Body of pancreas (tissue), 4 donors: Measurements from ENCODE around the gene NTSR2. TPM values are rescaled to one million over a fixed set of nuclear protein-coding genes. Genes with fewer than 3 reads are reported as not detected.
"Not testable (repeated sequence)": the region's sequence is repeated elsewhere in the genome, so short reads cannot be mapped to it uniquely, and the experiment has no call there.

Experiments
- ATAC-seq: fragments of 150-250 bp; one replicate; pipeline ENCODE4 v1.9.1; 2016
- DNase-seq, 4 donors: peaks; one replicate each; pipeline ENCODE4 v3.0.0-alpha.2; 2019
- H3K27ac ChIP-seq, 4 donors: fragments of 200-600 bp; sonication (generic); 1 replicate in 3 of 4; 2 replicates in 1 of 4; pipeline versions ENCODE4 v1.5.1 to v1.6.1; 2016 to 2019; ENCODE audit warnings: mild to moderate bottlenecking in 1 of 4, mixed read lengths in 1 of 4, moderate library complexity in 1 of 4
- H3K27me3 ChIP-seq, 2 donors: fragments of 200-600 bp; sonication (generic); one replicate each; pipeline ENCODE4 v1.6.0; 2016; ENCODE audit warnings: mild to moderate bottlenecking in 1 of 2
- H3K36me3 ChIP-seq, 2 donors: fragments of 200-600 bp; sonication (generic); replicated peaks in 1 of 2; 2 replicates each; pipeline ENCODE4 v1.5.1; 2016; ENCODE audit warnings: low read depth in 2 of 2; ENCODE audit not compliant: insufficient read depth in 1 of 2
- H3K4me1 ChIP-seq: fragments of 200-600 bp; sonication (generic); one replicate; pipeline ENCODE4 v1.6.0; 2016
- H3K4me3 ChIP-seq, 2 donors: fragments of 200-600 bp; sonication (generic); 1 replicate in 1 of 2; 2 replicates in 1 of 2; pipeline ENCODE4 v1.5.1; 2016 to 2019
- H3K9me3 ChIP-seq, 3 donors: fragments of 200-600 bp; sonication (generic); 1 replicate in 2 of 3; 2 replicates in 1 of 3; pipeline ENCODE4 v1.5.1; 2016
- POLR2A ChIP-seq, 3 donors: fragments of 450-650 bp; IDR thresholded peaks; one replicate each; pipeline ENCODE4 v1.6.1; 2016; ENCODE audit warnings: antibody characterized with exemption in 3 of 3, mild to moderate bottlenecking in 2 of 3
- WGBS, 2 donors: methylation state at CpG; one replicate each; pipeline ENCODE4 v1.1.5; 2017; 5-methylcytosine and 5-hydroxymethylcytosine counted together
- intact Hi-C: fragments of 100-400 bp; cut with DNase I; formaldehyde crosslinking; loops from one replicate; pipeline ENCODE4 v1.15.1; 2023
- total RNA-seq, 2 donors: library from RNA; depleted of rRNA; stranded (reverse); fragments of >200 nt; gene quantifications; one replicate each; pipeline ENCODE4 v1.1.0, GENCODE V29; 2016
- TF ChIP-seq, protein P1 (sequence below), 7 experiments: fragments of 450-650 bp in 4 of 7; fragments of 200-600 bp in 3 of 7; sonication (generic) in 3 of 7; IDR thresholded peaks; one replicate each; pipeline ENCODE4 v1.5.1; 2016 to 2019; ENCODE audit warnings: antibody characterized with exemption in 7 of 7

Gene NTSR2
- total RNA-seq, 2 donors from 2014 or later, result not detected

DNA sequence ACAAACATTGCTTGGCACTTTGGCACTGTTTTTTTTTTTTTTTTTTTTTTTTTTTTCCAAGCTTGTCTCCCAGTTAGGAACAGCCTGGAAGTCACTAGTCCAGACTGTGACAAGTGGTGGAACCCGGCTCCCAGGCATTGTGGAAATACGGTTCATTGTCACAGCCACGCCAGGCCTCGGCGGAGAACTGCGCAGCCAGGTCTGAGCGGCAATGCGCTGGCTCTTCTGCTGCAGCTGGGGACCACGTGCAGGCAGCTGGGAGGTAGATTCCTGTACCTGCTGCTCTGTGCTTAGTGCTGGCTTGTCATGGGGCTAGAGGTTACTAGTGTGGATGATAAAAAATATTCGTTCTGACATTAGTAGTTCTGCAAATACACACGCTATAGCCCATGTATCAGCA, 5.0 kb downstream of the NTSR2 start:
- Histone ChIP-seq H3K27ac (no peak overlapping the region), H3K4me1 (peaks cover 7% of the 10 kb centered on the region), H3K9me3 (no peaks in the 10 kb centered on the region), H3K4me3 (no peak overlapping the region), H3K36me3 (no peaks in the 10 kb centered on the region), H3K27me3 (no peaks in the 10 kb centered on the region)
- TF ChIP-seq, protein P1, sequence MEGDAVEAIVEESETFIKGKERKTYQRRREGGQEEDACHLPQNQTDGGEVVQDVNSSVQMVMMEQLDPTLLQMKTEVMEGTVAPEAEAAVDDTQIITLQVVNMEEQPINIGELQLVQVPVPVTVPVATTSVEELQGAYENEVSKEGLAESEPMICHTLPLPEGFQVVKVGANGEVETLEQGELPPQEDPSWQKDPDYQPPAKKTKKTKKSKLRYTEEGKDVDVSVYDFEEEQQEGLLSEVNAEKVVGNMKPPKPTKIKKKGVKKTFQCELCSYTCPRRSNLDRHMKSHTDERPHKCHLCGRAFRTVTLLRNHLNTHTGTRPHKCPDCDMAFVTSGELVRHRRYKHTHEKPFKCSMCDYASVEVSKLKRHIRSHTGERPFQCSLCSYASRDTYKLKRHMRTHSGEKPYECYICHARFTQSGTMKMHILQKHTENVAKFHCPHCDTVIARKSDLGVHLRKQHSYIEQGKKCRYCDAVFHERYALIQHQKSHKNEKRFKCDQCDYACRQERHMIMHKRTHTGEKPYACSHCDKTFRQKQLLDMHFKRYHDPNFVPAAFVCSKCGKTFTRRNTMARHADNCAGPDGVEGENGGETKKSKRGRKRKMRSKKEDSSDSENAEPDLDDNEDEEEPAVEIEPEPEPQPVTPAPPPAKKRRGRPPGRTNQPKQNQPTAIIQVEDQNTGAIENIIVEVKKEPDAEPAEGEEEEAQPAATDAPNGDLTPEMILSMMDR (IDR thresholded peaks at IDR 0.05), result no peak
- no peak for TF ChIP-seq POLR2A (IDR thresholded peaks at IDR 0.05)
- no peak for ATAC-seq
- intact Hi-C loops, result no loop called here
- DNase-seq, result no peak
- WGBS, 2 donors, result 71 to 74% methylated on average over 11 of the region's 11 CpGs

DNA sequence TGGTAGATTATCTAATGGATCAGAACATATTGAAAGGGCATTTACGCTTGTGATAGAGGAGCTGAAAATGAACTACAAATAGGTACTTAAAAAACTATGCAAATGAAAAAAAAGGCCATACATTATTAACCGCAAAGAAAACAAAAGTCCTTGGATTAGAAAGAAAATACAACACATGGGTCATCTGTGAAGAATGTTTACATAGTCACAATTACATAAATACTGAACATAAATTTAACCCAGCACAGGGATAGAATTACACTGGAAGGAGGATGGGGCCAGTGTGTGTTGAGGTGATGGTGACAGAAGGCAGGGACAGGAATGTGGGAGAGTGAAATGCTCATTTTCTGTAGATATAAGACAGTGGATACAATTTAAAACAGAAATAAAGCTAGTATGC, 6.6 kb downstream of the NTSR2 start:
- Histone ChIP-seq H3K27me3 (no peaks in the 10 kb centered on the region), H3K4me1 (no peaks in the 10 kb centered on the region), H3K36me3 (no peaks in the 10 kb centered on the region), H3K27ac (no peak overlapping the region), H3K9me3 (no peaks in the 10 kb centered on the region), H3K4me3 (no peak overlapping the region)
- 77 to 78% methylated on average over 2 of the region's 2 CpGs for WGBS, 2 donors
- intact Hi-C loops, result no loop called here
- TF ChIP-seq, protein P1 (IDR thresholded peaks at IDR 0.05), result no peak
- TF ChIP-seq POLR2A (IDR thresholded peaks at IDR 0.05), result no peak
- DNase-seq (no peak), ATAC-seq (no peak)

DNA sequence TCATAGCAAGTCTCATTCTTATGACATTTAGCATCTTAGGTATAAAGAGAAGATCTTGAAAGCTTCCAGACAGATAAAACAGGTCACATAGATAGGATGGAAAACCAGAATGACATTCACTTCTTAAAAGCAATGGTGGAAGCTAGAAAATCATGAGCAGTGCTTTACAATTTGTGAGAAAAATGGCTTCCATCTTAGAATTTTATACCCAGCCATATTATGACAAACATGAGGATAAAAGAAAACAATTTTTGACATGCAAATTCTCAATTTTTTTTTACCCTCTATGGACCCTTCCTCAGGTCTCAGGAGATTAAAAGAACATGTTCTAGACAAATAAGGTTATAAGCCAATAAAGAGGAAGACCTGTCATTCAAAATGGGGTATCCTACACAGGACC, 7.1 kb downstream of the NTSR2 start:
- intact Hi-C loops, result no loop called here
- ATAC-seq, result no peak
- DNase-seq, result no peak
- Histone ChIP-seq H3K36me3 (no peaks in the 10 kb centered on the region), H3K9me3 (no peaks in the 10 kb centered on the region), H3K27me3 (no peaks in the 10 kb centered on the region), H3K27ac (no peak overlapping the region), H3K4me3 (no peak overlapping the region), H3K4me1 (no peaks in the 10 kb centered on the region)
- TF ChIP-seq, protein P1 (IDR thresholded peaks at IDR 0.05), result no peak
- no peak for TF ChIP-seq POLR2A (IDR thresholded peaks at IDR 0.05)

DNA sequence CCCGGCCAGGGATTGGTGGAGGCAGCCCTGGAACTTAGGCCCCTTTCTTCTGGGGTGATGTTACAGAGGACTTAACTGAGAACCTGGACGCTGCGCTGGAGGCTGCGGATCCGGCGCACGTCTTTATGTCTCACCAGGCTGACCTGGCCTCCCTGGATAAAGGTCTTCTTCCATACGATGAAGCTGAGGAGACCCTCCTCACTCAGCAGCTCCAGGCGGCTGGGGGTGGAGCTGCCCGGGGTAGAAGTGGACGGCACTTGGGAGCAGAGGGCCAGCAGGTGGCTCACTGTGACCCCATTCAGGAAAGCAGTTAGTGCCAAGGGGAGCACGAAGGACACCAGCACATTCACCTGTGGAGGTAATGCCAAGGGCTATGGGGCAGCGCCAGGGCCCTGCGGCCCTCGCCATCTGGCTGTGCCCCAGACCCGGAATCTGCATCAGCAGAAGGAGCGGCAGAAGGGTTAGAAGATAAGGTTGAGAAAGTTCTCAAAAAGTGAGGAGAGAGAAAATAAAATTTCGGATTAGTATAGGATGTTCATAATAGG, 8.0 kb downstream of the NTSR2 start:
- no peak for TF ChIP-seq POLR2A (IDR thresholded peaks at IDR 0.05)
- TF ChIP-seq, protein P1 (IDR thresholded peaks at IDR 0.05), result no peak
- intact Hi-C loops, result no loop called here
- WGBS, 2 donors, result 84% methylated on average over 15 to 18 of the region's 18 CpGs
- H3K36me3 ChIP-seq, result no peaks in the 10 kb centered on the region
- no peaks in the 10 kb centered on the region for H3K27me3 ChIP-seq
- no peak for ATAC-seq
- H3K4me3 ChIP-seq, result no peak overlapping the region
- H3K9me3 ChIP-seq, result no peaks in the 10 kb centered on the region
- H3K4me1 ChIP-seq, result no peaks in the 10 kb centered on the region
- H3K27ac ChIP-seq, result no peak overlapping the region
- DNase-seq, result no peak

DNA sequence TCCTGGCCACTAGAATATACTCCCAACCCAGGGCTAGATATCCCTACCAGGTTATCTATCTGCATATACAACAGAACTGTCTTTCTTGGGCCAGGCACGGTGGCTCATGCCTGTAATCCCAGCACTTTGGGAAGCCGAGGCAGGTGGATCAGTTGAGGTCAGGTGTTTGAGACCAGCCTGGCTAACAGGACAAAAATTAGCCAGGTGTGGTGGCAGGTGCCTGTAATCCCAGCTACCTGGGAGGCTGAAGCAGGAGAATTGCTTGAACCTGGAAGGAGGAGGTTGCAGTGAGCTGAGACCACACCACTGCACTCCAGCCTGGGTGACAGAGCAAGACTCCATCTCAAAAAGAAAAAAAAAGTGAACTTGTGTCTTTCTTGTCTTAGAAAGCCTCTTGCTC, 9.6 kb downstream of the NTSR2 start:
- ATAC-seq, H3K27ac ChIP-seq, H3K4me1 ChIP-seq, H3K36me3 ChIP-seq, H3K4me3 ChIP-seq, intact Hi-C loops, H3K27me3 ChIP-seq, DNase-seq, H3K9me3 ChIP-seq: not testable (repeated sequence)
- WGBS, 2 donors, result 87% methylated on average over 2 of the region's 2 CpGs; no CpG with 5 or more reads in 1 of the 2 donors
